ENCODE results near the gene GPC3.

- TF ChIP-seq CTCF (IDR thresholded peaks at IDR 0.05) (no peak), POLR2A (IDR thresholded peaks at IDR 0.05) (no peak), POLR2AphosphoS5 (IDR thresholded peaks at IDR 0.05) (peak in 1 of 3 donors; percentile 23)
Observed at GRCh38 chrX:133544115-133544514, 441.3 kb downstream of the GPC3 start.

All from stomach (tissue), 4 donors.